Astrocyte of the spinal cord (primary cell): Measurements from ENCODE around the gene CCN6.

Experiments
- DNase-seq: peaks from one replicate; pipeline ENCODE4 v3.0.0; 2011; ENCODE audit warnings: low read depth, low spot score
- H3K4me3 ChIP-seq: 2 replicates; pipeline ENCODE4 v1.5.1; 2011; ENCODE audit warnings: low read depth, mild to moderate bottlenecking, low read length, moderate library complexity
- CTCF ChIP-seq: IDR thresholded peaks from 2 replicates; pipeline ENCODE4 v1.5.1; 2012; ENCODE audit warnings: low read depth, mild to moderate bottlenecking, low read length, inconsistent platforms
- in situ Hi-C: cut with HindIII; loops from 2 replicates; pipeline ENCODE4 v1.10.0; 2017; ENCODE audit warnings: low sequenced_read_pairs

Gene CCN6

GRCh38 chr6:112106562-112106961, 52.7 kb downstream of the CCN6 start:
- in situ Hi-C loops, result no loop called here
- no peak for DNase-seq
- no peak for TF ChIP-seq CTCF
- no peak overlapping the region for H3K4me3 ChIP-seq

GRCh38 chr6:112109262-112109661, 55.4 kb downstream of the CCN6 start:
- no peak for TF ChIP-seq CTCF
- H3K4me3 ChIP-seq, result no peak overlapping the region
- no peak for DNase-seq
- in situ Hi-C loops, result no loop called here

- no peak for TF ChIP-seq CTCF
- in situ Hi-C loops, result no loop called here
- DNase-seq, result no peak
- H3K4me3 ChIP-seq, result no peak overlapping the region
Observed at GRCh38 chr6:112113431-112113830, 59.5 kb downstream of the CCN6 start.

GRCh38 chr6:112113918-112114317, 60.0 kb downstream of the CCN6 start:
- in situ Hi-C loops, result no loop called here
- no peak overlapping the region for H3K4me3 ChIP-seq
- DNase-seq, result peak; percentile 8
- no peak for TF ChIP-seq CTCF

- no peak for DNase-seq
- no peak overlapping the region for H3K4me3 ChIP-seq
- no peak for TF ChIP-seq CTCF
- in situ Hi-C loops, result no loop called here
Observed at GRCh38 chr6:112114577-112115223, 60.8 kb downstream of the CCN6 start.

- no peak overlapping the region for H3K4me3 ChIP-seq
- TF ChIP-seq CTCF, result no peak
- no peak for DNase-seq
- in situ Hi-C loops, result no loop called here
Observed at GRCh38 chr6:112116221-112116620, 62.3 kb downstream of the CCN6 start.

GRCh38 chr6:112117554-112117953, 63.6 kb downstream of the CCN6 start:
- in situ Hi-C loops, result no loop called here
- no peak overlapping the region for H3K4me3 ChIP-seq
- peak; percentile 40 for DNase-seq
- TF ChIP-seq CTCF, result no peak
